Heart left ventricle (tissue), 13 donors: Measurements from ENCODE around the gene RNF13.

Experiments used
- CTCF ChIP-seq, 12 donors: fragments of 200-600 bp; sonication (generic) in 4 of 12; IDR thresholded peaks; one replicate each; pipeline versions ENCODE4 v1.5.0 to v1.8.0; 2018 to 2022; ENCODE audit warnings: antibody characterized with exemption in 12 of 12, mild to moderate bottlenecking in 5 of 12
- POLR2A ChIP-seq, 2 donors: fragments of 450-650 bp; IDR thresholded peaks; one replicate each; pipeline ENCODE4 v1.6.1; 2017; ENCODE audit warnings: antibody characterized with exemption in 2 of 2, mild to moderate bottlenecking in 2 of 2, moderate library complexity in 2 of 2
- donor health status: ischemic (EF 13 %, LVEDD 7.1; RV severe dilation, severe dysfunction).
- donor health status: DM: no; HTN: yes; CAD: no.
- donor health status: DM: no; HTN: no; CAD: no.
- donor health status: ischemic (EF 25% LVEDD 6.9; RV normal size, moderate dysfunction).
- donor health status: ischemic (EF 25% LVEDD 5.7; RV mildly dilated, moderate dysfunction).
- donor health status: ischemic (EF 35%, LVEDD 5.7; RV mildly dilated, moderate dysfunction).
- donor health status: nonischemic (EF 11% LVEDD 7.7; RV severe dilation, severe dysfunction).
- donor health status: DM: yes; HTN: yes; CAD: no.
- donor health status: PGD.
- donor health status: ischemic (EF 29% LVEDD 5.4; RV normal size, mild dysfunction).
- donor health status: nonischemic (EF 23%, LVEDD 6.1; RV moderate dilation, normal function).

- no peak for TF ChIP-seq CTCF (IDR thresholded peaks at IDR 0.05)
- no peak for TF ChIP-seq POLR2A (IDR thresholded peaks at IDR 0.05)
Measured at GRCh38 chr3:149819432-149819831, 6.4 kb downstream of the RNF13 start.
